ENCODE data around the gene GNGT2. TPM values are rescaled to one million over a fixed set of nuclear protein-coding genes. Genes with fewer than 3 reads are reported as not detected.

Gene GNGT2
- total RNA-seq, 4 donors from 2014 or later: 1.2 TPM; not detected in 2

- WGBS, 2 donors (ENCODE audit: low coverage in 1 of 2): 20 to 72% methylated on average over 1 to 4 of the region's 4 CpGs
- Histone ChIP-seq H3K36me3 (no peaks in the 10 kb centered on the region), H3K4me1 (no peaks in the 10 kb centered on the region), H3K9me3 (no peaks in the 10 kb centered on the region), H3K27ac (no peak overlapping the region), H3K4me3 (no peak overlapping the region), H3K27me3 (peaks cover 74% of the 10 kb centered on the region)
- no peak for TF ChIP-seq EP300 (IDR thresholded peaks at IDR 0.05)
- no peak for ATAC-seq
Measured at GRCh38 chr17:49162866-49163265, 47.5 kb downstream of the GNGT2 start.

DNA sequence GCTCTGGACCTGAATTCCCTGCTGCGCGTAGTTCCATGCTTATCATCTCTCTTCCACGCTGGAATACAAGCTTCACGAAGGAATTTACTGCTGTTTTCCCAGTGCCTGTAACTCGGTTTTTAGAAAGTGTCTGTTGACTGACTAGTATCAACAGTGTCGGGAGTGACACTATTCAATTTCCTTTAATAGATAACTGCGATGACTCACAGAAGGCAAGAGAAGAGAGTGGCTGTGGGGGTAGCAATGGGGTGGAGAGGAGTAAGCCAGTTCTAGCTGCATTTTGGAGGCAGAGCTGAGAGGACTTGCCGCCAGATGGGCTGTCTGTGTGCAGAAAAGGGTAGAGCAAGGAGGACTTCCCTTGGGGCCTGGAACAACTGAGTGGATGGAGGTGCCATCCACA, 52.6 kb downstream of the GNGT2 start:
- no peak for ATAC-seq
- no peaks in the 10 kb centered on the region for H3K36me3 ChIP-seq
- peaks cover 76% of the 10 kb centered on the region for H3K27me3 ChIP-seq
- H3K27ac ChIP-seq: no peak overlapping the region
- WGBS, 2 donors (ENCODE audit: low coverage in 1 of 2): 56 to 100% methylated on average over 1 to 5 of the region's 8 CpGs
- no peak overlapping the region for H3K4me3 ChIP-seq
- TF ChIP-seq EP300 (IDR thresholded peaks at IDR 0.05): no peak
- TF ChIP-seq, protein P1, sequence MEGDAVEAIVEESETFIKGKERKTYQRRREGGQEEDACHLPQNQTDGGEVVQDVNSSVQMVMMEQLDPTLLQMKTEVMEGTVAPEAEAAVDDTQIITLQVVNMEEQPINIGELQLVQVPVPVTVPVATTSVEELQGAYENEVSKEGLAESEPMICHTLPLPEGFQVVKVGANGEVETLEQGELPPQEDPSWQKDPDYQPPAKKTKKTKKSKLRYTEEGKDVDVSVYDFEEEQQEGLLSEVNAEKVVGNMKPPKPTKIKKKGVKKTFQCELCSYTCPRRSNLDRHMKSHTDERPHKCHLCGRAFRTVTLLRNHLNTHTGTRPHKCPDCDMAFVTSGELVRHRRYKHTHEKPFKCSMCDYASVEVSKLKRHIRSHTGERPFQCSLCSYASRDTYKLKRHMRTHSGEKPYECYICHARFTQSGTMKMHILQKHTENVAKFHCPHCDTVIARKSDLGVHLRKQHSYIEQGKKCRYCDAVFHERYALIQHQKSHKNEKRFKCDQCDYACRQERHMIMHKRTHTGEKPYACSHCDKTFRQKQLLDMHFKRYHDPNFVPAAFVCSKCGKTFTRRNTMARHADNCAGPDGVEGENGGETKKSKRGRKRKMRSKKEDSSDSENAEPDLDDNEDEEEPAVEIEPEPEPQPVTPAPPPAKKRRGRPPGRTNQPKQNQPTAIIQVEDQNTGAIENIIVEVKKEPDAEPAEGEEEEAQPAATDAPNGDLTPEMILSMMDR (IDR thresholded peaks at IDR 0.05): no peak
- no peak for TF ChIP-seq POLR2A (IDR thresholded peaks at IDR 0.05)
- TF ChIP-seq POLR2AphosphoS5 (IDR thresholded peaks at IDR 0.05): no peak
- H3K9me3 ChIP-seq: no peaks in the 10 kb centered on the region
- no peaks in the 10 kb centered on the region for H3K4me1 ChIP-seq

DNA sequence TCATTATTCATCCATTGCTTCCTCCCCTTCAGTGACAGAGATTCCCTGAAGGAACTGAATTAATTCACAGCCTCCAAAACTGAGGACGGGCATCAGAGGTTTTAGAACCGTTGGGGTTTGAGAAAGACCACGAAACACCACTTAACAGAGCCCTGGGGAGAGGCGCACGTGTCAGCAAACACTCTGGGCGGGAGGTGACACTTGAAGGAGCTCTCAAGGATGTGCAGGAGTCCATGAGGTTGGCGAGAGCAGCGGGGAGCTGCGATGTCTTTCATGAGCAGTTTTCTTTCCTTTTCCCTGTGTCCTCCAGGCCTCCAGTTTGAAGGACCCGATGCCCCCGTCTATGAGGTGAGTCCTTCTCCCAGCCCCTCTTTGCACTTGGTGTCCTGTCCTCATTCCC, 54.1 kb downstream of the GNGT2 start:
- peaks cover 79% of the 10 kb centered on the region for H3K27me3 ChIP-seq
- WGBS, 2 donors (ENCODE audit: low coverage in 1 of 2): 74 to 82% methylated on average over 5 to 10 of the region's 11 CpGs
- no peaks in the 10 kb centered on the region for H3K36me3 ChIP-seq
- TF ChIP-seq EP300 (IDR thresholded peaks at IDR 0.05) (no peak), POLR2A (IDR thresholded peaks at IDR 0.05) (no peak), POLR2AphosphoS5 (IDR thresholded peaks at IDR 0.05) (no peak)
- no peak overlapping the region for H3K27ac ChIP-seq
- ATAC-seq: no peak
- H3K4me3 ChIP-seq: no peak overlapping the region
- H3K9me3 ChIP-seq: no peaks in the 10 kb centered on the region
- no peaks in the 10 kb centered on the region for H3K4me1 ChIP-seq

Other genes with a start within 250 kb of the GNGT2 start
- gene GIP, start 242.0 kb downstream of the GNGT2 start, total RNA-seq: not detected
- gene IGF2BP1, start 213.2 kb downstream of the GNGT2 start, total RNA-seq: under 1 TPM in 1 of 4 donors, not detected in 3; 0.04 TPM
- not detected for gene B4GALNT2, start 77.8 kb downstream of the GNGT2 start, total RNA-seq
- 1 to 10 TPM; 1.1 to 6.6 (median 5.0) TPM for gene ABI3, start 133 bp upstream of the GNGT2 start, total RNA-seq
- under 1 TPM in 3 of 4 donors, not detected in 1; 0.13 to 0.92 (median 0.39) TPM for gene PHOSPHO1, start 20.2 kb upstream of the GNGT2 start, total RNA-seq
- gene ZNF652, start 151.7 kb upstream of the GNGT2 start, total RNA-seq: 100 to 1,000 TPM in 2 of 4 donors, 10 to 100 TPM in 2; 56.0 to 124 (median 92.2) TPM
- gene PHB1, start 204.3 kb upstream of the GNGT2 start, total RNA-seq: 100 to 1,000 TPM in 3 of 4 donors, 10 to 100 TPM in 1; 98.7 to 108 (median 102) TPM

Data from gastroesophageal sphincter (tissue), 4 donors.